HG03520 (cell line): ENCODE results near the gene PEX7.
"Not testable (repeated sequence)": the region's sequence is repeated elsewhere in the genome, so short reads cannot be mapped to it uniquely, and the experiment has no call there.

Source experiments
- ATAC-seq: cut with Tn5 transposase; IDR thresholded peaks from one replicate; pipeline ENCODE4 v1.9.1; 2021; ENCODE audit warnings: mild to moderate bottlenecking, moderate library complexity; ENCODE audit not compliant: unreplicated experiment

The PEX7 gene

DNA sequence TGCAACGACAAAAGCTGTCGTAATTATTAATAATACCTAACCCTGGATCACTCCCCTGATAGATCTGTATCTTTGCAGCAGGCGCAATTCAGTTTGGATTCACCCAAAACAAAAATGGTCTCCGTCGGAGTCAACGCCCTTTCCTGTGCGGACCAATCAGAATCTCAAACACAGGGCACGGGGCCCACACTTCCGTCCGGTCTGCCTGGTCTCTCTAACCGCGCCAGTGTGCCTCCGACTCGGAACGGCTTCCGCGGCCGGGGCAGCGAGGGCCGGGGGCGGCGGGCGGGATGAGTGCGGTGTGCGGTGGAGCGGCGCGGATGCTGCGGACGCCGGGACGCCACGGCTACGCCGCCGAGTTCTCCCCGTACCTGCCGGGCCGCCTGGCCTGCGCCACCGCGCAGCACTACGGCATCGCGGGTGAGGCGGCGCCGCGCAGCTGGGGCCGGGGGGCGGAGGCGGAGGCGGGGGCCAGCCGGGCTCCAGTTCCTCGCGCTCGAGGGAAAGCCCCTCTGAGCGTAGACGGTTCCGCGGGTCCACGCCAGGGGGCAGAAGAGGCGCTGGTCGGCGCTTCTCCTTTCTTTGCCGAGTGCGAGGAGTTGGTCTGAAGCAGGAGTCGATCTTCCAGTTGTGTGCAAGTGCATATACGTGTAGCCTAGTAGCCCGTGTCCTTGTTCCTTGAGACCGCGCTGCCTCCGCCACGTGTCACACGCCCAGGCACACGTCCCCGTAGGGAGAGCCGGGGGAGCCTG is at the start of gene PEX7:
TSS of gene PEX7 (plus strand) at position 217 of the 752 bp plus-strand sequence. CDS start at position 291, 74 bp downstream.
- peak; percentile 98 for ATAC-seq

DNA sequence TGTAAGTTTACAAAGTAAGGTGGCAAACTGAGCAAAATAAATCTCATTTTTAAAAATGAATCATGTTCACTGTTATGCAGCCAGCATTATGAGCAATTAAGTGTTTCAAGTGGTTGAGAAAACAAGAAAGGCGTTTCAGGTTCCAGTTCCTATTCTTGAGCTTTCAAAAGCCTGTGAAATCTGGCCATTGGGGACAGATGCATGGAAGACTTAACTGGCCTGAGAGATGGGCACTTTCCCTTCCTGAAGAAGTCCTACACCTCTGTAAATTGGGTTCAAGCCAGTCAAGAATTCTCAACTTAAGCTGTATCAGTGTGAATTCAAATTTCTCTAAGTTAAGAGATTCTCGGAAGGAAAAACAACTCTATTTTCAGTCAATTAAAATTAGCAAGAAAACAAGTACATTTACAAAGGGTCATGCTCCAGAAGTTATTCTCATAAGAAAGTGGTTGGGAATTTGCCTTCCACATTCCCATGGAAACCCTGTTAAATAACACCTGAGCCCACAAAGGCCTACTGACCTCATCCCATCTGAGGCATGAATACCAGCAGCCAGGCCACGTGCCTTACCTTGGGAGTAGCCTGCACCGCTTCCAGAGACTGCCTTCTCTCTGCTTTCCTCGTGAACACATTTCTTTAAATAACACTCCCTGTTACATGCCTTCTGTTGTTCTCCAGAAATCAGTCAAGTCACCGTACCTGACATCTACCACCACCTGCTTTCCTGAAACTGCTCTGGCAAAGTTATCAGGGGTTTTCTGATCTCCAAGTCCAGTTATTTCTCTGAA is 49.5 kb upstream of the PEX7 start:
- ATAC-seq: peak; percentile 66

- ATAC-seq: no peak
These were observed 49.0 kb upstream of the PEX7 start for GRCh38 chr6:136773473-136773796.

- no peak for ATAC-seq
These were observed 48.0 kb upstream of the PEX7 start for GRCh38 chr6:136774228-136775041.

- no peak for ATAC-seq
These were observed 47.3 kb upstream of the PEX7 start for GRCh38 chr6:136775081-136775480.

DNA sequence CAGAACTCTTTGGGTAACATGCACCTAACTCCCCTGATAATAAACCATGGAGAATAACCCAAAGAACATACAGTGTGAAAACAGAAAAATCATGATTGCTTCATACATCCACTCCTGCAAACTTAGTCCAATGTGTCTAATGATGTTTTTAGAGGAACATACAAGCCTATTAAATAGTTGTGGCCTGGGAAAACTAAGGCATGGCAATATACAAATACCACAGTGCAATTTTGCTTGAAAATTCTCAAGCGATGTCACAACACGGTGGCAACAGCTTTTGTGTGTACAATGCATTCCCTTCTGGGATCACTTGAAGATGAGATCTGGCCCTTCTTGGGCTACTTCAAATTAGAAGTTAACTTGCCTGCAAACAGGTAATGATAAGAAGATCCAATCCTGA is 46.8 kb upstream of the PEX7 start:
- no peak for ATAC-seq

DNA sequence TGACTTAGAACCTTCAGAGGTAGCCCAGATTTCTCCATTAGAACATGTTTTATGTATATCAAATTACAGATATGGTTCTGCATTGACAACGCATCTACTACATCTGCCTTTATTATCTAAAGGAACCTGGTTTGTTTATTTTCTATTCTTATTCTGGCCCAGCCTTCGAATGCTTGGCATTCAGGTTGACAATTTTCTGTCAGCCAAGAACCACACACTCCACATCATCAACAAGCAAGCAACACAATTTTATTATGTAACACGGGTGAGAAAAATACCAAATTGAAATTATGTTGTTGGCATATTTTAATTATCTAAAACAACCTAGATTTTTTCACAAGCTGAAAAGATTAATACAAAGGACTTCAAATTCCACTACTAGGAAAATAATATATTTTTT is 44.7 kb upstream of the PEX7 start:
- no peak for ATAC-seq

DNA sequence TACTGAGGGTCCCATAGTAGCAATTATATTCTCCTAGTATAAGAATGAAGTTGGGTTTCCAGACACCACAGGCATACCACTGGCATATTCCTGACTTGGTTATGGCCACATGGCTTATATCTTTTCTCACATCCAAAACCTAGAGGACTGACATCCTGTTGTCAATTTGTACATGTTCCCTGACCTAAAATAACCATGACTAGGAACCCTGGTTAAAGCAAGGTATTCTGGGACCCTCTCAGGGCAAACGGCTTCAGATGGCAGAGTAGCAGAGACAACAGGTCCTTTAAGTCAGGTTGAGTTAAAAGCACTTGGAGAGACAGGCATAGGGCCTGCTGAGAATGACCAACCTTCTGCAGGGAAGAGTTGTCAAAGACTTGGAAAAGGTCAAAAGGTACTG is 42.7 kb upstream of the PEX7 start:
- no peak for ATAC-seq

DNA sequence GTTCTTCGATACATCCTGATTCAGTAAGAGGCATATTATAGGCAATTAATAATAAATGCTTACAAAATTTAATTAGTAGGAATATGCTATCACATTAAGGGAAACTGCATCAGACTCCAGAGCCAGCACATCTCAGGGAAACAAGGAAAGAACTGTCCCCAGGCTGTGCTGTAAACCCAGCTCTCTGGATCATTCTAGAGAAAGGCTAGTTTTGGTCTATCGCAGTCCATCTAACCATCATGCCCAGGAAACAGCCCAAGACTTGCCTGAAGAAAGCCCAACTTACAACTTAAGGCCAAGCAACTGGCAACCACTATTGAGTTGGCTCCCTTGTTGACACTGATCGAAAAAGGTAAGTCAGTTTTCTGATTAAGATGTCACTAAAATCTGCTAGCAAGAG is 41.4 kb upstream of the PEX7 start:
- no peak for ATAC-seq

DNA sequence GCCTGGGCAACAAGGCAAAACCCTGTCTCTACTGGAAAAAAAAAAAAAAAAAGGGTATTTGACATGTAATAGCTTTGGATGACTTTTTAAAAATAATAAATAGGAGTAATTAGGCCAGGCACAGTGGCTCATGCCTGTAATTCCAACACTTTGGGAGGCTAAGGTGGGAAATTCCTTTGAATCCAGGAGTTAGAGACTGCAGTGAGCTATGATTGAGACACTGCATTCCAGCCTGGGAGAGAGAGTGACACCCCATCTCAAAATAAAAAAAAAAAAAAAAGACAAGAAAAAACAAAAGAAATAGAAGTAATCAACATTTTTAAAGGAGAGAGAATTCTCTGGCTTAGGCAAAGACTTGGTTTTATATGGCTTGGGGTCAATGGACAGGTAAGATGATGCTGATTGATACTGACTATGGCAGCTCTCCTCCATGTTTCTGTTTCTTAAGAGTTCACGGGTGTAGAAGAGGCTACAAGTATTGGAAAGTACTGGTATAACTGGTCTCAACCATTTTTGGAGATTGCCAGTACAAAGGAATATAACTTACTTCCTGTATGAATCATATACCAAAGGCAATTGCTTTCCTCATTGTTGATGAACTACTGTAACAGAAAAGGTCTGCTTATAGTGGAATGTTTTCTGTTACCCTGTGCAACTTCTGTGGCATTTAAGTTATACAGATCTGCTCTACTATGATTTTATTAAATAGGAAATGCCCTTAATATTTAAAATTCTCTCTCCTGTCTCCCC is 40.2 kb upstream of the PEX7 start:
- no peak for ATAC-seq

DNA sequence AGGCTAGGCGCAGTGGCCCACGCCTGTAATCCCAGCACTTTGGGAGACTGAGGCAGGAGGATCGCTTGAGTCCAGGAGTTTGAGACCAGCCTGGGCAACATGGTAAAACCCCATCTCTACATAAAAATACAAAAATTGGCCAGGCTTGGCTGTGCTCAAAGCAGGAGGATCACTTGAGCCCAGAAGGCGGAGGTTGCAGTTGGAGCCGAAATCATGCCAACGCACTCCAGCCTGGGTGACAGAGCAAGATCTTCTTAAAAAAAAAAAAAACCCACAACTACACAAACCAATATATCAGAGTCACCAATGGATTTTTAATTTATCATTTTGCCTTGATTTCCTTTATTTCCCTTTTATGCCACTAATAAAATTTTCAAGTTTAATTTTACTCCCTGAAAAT is 39.4 kb upstream of the PEX7 start:
- no peak for ATAC-seq

GRCh38 chr6:136783495-136784270 is 38.7 kb upstream of the PEX7 start:
- ATAC-seq: peak; percentile 70

DNA sequence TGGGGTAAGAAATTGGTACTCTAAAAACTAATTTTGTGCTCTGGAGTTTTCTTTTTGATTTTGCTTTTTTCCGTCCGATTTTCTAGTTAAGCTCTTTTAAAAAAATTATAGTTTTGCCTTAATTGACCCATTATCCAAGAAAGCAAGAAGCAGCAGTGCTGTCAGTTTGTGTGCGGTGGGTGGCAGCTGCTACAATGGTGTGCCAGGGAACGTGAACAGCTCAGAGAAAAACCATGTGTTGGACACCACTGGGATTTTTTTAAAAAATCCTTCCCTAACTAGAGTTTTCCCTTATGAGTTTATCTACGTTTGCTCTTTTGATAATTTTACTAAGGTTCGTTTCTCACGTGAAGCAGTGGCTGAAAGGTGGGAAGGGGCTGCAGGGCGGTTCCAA is 38.1 kb upstream of the PEX7 start:
- no peak for ATAC-seq

DNA sequence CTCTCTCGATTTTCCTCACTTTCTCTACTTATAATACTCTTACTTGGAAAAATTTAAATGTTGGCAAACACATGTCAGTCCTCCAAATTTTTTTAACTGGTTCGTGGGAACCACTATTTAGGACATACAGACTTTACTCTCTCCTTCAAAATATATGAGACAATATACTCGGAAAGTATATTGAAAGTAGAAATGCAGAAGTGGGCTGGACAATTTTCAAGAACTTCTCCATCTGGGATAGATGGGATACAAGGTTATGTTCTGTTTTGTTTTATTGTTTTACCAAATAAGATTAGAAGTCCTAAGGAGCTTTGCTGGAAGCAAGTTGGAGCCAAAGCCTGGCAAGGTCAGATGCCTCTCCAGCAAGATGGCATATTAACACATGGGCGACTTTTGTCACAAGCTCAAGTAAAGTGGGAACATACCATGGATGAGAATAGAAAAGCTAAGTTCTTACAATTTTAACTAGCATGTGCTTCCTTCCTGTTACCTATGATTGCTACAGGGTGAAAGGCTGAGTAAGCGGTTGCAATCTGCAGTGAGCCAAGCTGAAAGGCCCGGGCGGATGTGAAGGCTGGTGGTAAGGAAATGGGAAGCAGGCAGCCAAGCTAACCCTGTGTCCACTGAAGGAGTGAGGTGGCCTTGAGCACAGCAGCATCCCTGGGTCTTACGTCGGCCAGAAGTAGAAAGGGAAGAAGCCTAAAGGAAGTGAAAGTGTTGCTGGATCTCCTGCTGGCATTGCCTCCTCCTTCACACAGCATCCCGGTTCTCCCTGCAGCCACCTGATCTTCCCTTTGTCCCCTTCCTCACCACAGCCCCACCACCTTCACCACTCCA is 37.3 kb upstream of the PEX7 start:
- peak; percentile 33 for ATAC-seq

GRCh38 chr6:136786658-136787057 is 35.7 kb upstream of the PEX7 start:
- ATAC-seq: no peak

GRCh38 chr6:136787726-136788068 is 34.7 kb upstream of the PEX7 start:
- no peak for ATAC-seq

DNA sequence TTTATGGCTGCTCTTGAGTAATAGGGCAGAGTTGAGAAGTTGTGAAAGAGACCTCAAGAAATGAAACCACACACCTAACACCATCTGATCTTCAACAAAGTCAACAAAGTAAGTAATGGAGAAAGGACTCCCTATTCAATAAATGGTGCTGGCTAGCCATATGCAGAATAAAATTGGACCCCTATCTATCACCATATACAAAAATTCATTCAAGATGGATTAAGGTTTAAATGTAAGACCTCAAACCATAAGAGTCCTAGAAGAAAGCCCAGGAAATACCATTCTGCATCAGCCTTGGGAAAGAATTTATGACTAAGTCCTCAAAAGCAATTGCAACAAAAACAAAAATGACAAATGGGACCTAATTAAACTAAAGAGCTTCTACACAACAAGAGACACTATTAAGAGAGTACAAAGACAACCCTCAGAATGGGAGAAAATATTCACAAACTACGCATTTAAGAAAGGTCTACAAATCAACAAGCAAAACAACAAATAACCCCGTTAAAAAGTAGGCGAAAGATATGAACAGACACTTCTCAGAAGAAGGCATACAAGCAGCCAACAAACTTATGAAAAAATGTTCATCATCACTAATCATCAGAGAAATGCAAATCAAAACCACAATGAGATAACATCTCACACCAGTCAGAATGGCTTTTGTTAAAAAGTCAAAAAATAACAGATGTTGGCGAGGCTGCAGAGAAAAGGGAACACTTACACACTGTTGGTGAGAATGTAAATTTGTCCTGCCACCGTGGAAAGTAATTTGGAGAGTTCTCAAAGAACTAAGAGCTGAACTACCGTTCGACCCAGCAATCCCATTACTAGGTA is 34.1 kb upstream of the PEX7 start:
- ATAC-seq: no peak

- not testable (repeated sequence) for ATAC-seq
These were observed 33.0 kb upstream of the PEX7 start for GRCh38 chr6:136789440-136789839.
